ENCODE data around the gene EIF5.

GRCh38 chr14:103308717-103309616 lies 25.1 kb upstream of the EIF5 start:
- no peak for TF ChIP-seq POLR2A (IDR thresholded peaks at IDR 0.05; ENCODE audit: low read length)
- no peak for TF ChIP-seq GATA1 (IDR thresholded peaks at IDR 0.05; ENCODE audit: low read depth, low read length)
